K562 (cell line): Measurements from ENCODE around the gene ADNP2.

Experiments
- CHD7 ChIP-seq: fragments of 200-600 bp; sonication (generic); IDR thresholded peaks from one replicate; pipeline ENCODE4 v1.6.1; 2012; ENCODE audit warnings: mild to moderate bottlenecking, low read depth, low read length, inconsistent platforms
- CTCF ChIP-seq, 3 experiments: IDR thresholded peaks in 2 of 3; conservative IDR thresholded peaks in 1 of 3; 2 replicates each; pipeline ENCODE4 v1.5.1; 2011 to 2012; ENCODE audit warnings: low read length in 3 of 3, mild to moderate bottlenecking in 3 of 3, control low read depth in 2 of 3, improper control_type of control experiment in 1 of 3, inconsistent platforms in 1 of 3, low read depth in 1 of 3, mixed read lengths in 1 of 3, moderate library complexity in 1 of 3; ENCODE audit not compliant: insufficient read depth in 2 of 3
- FOXJ3 ChIP-seq: sonication (generic); formaldehyde crosslinking; IDR thresholded peaks from 2 replicates; pipeline ENCODE4 v1.4.0; 2020; ENCODE audit warnings: mild to moderate bottlenecking, missing genetic modification reagents
- HCFC1 ChIP-seq: IDR thresholded peaks from 2 replicates; pipeline ENCODE4 v1.6.1; 2012; ENCODE audit warnings: low read depth, low read length, improper control_type of control experiment
- KAT8 ChIP-seq: fragments of 450-650 bp; IDR thresholded peaks from 2 replicates; pipeline ENCODE4 v1.6.1; 2016; ENCODE audit warnings: low read depth, mild to moderate bottlenecking
- LEF1 ChIP-seq: fragments of 450-650 bp; IDR thresholded peaks from 2 replicates; pipeline ENCODE4 v1.6.1; 2016; ENCODE audit warnings: mild to moderate bottlenecking
- MYBL2 ChIP-seq, 2 experiments: fragments of 450-650 bp in 1 of 2; sonication (generic) in 1 of 2; formaldehyde crosslinking in 1 of 2; IDR thresholded peaks; 2 replicates each; pipeline versions ENCODE4 v1.6.1 to v1.8.1; 2017 to 2022; ENCODE audit warnings: borderline replicate concordance in 1 of 2, inconsistent platforms in 1 of 2, low read depth in 1 of 2, mild to moderate bottlenecking in 1 of 2, missing genetic modification reagents in 1 of 2, moderate library complexity in 1 of 2
- NCOA2 ChIP-seq, 2 experiments: fragments of 450-650 bp; IDR thresholded peaks; 2 replicates each; pipeline ENCODE4 v1.6.1; 2018; ENCODE audit warnings: mild to moderate bottlenecking in 2 of 2, moderate library complexity in 1 of 2; ENCODE audit not compliant: partially characterized antibody in 2 of 2
- NONO ChIP-seq, 2 experiments: fragments of 200-400 bp in 1 of 2; fragments of 450-650 bp in 1 of 2; formaldehyde crosslinking in 1 of 2; IDR thresholded peaks; 2 replicates each; pipeline ENCODE4 v1.6.1; 2017; ENCODE audit warnings: low read depth in 2 of 2, mild to moderate bottlenecking in 2 of 2, moderate library complexity in 2 of 2, low read length in 1 of 2
- PML ChIP-seq: IDR thresholded peaks from 2 replicates; pipeline ENCODE4 v1.6.1; 2012; ENCODE audit warnings: low read length, inconsistent platforms
- RERE ChIP-seq: sonication (generic); formaldehyde crosslinking; IDR thresholded peaks from 2 replicates; pipeline ENCODE4 v1.8.0; 2023; ENCODE audit warnings: missing genetic modification reagents, mild to moderate bottlenecking, borderline replicate concordance
- ZBTB1 ChIP-seq: sonication (generic); formaldehyde crosslinking; IDR thresholded peaks from 2 replicates; pipeline ENCODE4 v1.8.1; 2023; ENCODE audit warnings: missing genetic modification reagents, low read depth, mild to moderate bottlenecking, borderline replicate concordance
- ZBTB7A ChIP-seq: IDR thresholded peaks from 2 replicates; pipeline ENCODE4 v1.6.1; 2011; ENCODE audit warnings: low read depth, mild to moderate bottlenecking, low read length, moderate library complexity, borderline replicate concordance; ENCODE audit not compliant: control insufficient read depth
- ZZZ3 ChIP-seq: fragments of 450-650 bp; IDR thresholded peaks from 2 replicates; pipeline ENCODE4 v1.6.1; 2016; ENCODE audit warnings: antibody characterized with exemption, mild to moderate bottlenecking, moderate library complexity

DNA sequence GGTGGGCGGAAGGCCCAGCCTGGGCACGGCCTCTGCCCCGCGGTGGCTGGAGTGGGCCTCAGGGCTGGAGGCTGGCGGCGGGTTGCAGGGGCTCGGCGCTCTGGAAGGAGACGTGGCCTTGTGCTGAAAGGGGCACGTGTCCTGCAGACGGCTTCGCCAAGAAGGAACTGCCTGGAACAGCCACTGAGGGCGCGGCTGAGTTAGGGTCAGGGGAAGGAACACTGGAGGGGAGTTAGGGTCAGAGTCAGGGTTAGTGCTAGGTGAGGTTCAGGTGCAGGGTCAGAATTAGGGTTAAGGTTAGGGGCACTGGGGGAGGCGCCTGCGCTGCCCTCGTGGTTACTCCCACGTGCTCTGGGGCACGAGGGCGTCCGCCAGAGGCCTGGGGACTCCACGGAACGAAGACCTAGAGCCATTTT, 933 bp upstream of the ADNP2 start:
- no peak for TF ChIP-seq ZBTB7A
- no peak for TF ChIP-seq LEF1
- TF ChIP-seq MYBL2 (IDR thresholded peaks at IDR 0.05; ENCODE audit: low read depth), result no peak
- no peak for TF ChIP-seq MYBL2 (CRISPR knock-in tag; IDR thresholded peaks at IDR 0.05; ENCODE audit: borderline replicate concordance)
- TF ChIP-seq ZZZ3, result no peak
- no peak for TF ChIP-seq KAT8
- TF ChIP-seq ZBTB1, result no peak
- TF ChIP-seq CTCF (IDR thresholded peaks at IDR 0.05 in 2 of 3, conservative IDR thresholded peaks at IDR 0.05 in 1 of 3; ENCODE audit: insufficient read depth in 2 of 3, low read depth in 1 of 3, low read length in 3 of 3), result no peak
- no peak for TF ChIP-seq RERE (CRISPR knock-in tag)
- TF ChIP-seq NONO (IDR thresholded peaks at IDR 0.05; ENCODE audit: low read depth in 2 of 2, low read length in 1 of 2), result no peak
- TF ChIP-seq HCFC1, result no peak
- TF ChIP-seq PML, result no peak
- TF ChIP-seq FOXJ3 (CRISPR knock-in tag), result no peak
- TF ChIP-seq NCOA2 (IDR thresholded peaks at IDR 0.05; ENCODE audit: partially characterized antibody in 2 of 2), result no peak
- TF ChIP-seq CHD7, result no peak
